NCI-H1694 (cell line): ENCODE measurements around the gene HSP90AB1.

ENCODE experiments used
- DNase-seq: peaks from one replicate; lab custom pipeline; 2025; lab: John Stamatoyannopoulos, UW

Gene HSP90AB1

DNA sequence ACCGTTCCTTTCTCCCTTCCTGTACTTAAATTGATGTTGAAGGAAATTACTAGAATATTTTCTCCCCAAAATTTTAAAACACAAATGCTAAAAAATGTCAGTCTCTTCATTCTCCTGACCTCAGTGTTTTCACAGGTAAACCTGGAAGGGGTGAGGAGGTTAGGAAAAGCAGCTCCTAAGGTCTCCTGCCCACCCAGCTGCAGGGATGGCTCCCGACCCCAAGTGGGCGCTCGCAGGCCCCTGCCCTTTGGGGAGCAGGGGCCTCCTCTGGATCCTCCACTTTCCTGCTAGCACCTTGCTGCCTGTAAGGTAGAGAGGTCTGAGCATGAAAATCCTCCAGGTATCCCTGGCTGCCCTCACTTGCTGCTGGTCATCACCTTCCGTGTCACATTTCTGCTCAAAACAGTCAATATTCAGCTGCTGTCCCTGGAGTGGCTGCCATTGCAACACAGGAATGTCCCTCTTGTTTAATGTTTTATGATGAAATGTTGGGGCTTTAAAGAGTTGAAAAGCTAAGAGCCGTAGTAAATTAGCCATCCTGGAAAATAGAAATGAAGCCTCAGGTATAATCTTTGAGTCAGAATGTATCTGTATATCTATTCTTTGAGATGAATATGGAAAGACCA is 10.9 kb upstream of the HSP90AB1 start:
- no peak for DNase-seq

- peak; percentile 49 for DNase-seq
Observed at GRCh38 chr6:44237021-44237812, 9.7 kb upstream of the HSP90AB1 start.

DNA sequence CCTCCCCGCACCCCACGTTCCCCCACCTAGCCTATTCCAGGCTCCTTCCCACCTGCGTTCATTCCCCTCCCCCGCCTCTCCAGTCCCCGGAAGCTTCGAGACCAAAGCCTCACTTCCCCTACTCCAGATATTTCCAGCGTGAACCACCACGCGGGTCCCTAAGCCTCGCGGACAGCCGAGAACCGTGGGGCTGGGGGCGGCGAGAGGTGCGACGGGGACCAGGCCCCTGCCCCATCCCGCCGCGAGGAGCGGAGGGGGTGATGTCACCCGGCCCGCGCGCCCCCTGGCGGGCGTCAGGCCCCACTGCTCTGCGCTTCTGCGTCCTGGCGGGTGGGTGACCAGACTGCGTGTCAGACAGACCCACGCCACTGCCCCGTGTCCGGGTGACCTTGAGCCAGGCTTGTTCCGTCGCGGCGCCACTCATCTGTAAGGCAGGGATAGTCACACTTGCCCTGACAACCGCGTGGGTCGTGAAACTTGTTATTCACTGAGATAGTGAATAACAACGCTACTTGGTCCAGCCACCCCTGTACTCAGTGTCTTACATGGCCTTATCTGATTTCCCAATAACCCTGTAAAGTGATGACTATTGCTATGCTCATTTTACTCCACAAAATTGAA is 9.0 kb upstream of the HSP90AB1 start:
- DNase-seq = peak; percentile 18

DNA sequence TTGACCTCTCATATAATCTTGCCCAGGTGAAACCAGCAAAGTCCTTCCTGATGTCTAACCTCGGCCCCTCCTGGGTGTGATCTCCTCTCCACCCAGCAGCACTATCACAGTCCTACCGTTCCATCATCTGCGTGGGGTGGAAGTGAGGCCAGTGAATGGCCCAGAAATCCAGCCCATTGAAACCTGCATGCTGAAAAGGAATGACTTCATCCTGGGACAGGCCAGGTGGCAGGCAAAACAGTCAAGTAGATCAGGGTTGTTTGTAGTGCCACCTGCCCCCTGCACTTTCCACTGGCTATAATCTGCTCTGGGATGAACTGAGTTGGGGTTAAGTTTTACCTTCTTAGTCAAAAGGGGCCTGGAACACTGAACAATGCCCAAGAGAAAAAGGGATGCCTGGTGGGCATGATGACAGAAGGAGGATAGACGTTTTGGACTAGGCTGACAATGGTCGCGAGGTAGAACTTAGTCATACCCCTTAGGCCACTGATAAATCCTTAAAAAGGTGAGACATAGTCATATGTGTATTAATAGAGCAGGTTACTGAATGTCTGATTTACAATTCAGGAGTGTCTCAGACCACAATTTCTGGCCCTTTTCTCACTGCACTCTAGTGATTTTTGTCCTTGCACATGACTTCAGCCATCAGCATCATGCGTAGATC is 8.1 kb upstream of the HSP90AB1 start:
- no peak for DNase-seq

DNA sequence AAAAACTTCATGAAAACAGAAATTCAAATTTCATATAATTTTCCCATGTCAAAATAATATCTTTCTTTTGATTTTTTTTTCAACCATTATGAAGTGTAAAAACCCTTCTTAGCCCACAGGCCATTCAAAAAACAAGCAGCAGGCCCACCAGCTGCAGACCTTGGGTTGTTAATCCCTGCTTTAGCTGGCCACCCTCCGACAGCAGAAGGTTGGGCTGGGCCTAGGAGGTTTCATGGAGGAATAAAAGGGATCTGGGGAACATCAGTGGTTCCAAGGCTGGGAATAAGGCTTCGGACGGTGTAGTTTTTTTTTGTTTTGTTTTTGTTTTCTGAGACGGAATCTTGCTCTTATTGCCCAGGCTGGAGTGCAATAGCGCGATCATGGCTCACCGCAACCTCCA is 3.6 kb upstream of the HSP90AB1 start:
- no peak for DNase-seq

GRCh38 chr6:44245391-44245911 is 1.4 kb upstream of the HSP90AB1 start:
- DNase-seq = no peak

DNA sequence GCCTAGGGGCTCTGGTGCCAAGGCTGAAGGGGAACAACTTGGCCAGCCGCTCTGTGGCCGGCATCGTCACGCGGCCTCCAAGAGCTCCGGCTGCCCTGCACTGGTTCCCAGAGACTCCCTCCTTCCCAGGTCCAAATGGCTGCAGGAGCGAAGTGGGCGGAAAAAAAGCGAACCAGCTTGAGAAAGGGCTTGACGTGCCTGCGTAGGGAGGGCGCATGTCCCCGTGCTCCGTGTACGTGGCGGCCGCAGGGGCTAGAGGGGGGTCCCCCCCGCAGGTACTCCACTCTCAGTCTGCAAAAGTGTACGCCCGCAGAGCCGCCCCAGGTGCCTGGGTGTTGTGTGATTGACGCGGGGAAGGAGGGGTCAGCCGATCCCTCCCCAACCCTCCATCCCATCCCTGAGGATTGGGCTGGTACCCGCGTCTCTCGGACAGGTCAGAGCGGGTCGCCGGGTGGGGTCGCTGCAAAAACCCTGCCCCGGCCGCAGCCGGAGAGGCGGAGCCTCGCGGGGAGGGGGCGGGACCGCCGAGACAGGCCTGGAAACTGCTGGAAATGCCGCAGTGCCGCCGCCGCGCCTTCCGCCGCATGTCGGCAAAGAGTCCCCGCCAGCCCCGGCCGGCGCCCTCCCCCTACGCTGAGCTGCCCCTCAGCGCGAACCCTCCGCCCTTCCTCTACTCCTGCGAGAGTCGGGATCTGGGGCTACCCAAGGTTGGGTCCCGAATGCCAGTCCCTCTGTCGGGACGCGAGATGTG is 814 bp upstream of the HSP90AB1 start:
- no peak for DNase-seq

GRCh38 chr6:44247338-44248302 is 719 bp downstream of the HSP90AB1 start:
- DNase-seq = no peak

DNA sequence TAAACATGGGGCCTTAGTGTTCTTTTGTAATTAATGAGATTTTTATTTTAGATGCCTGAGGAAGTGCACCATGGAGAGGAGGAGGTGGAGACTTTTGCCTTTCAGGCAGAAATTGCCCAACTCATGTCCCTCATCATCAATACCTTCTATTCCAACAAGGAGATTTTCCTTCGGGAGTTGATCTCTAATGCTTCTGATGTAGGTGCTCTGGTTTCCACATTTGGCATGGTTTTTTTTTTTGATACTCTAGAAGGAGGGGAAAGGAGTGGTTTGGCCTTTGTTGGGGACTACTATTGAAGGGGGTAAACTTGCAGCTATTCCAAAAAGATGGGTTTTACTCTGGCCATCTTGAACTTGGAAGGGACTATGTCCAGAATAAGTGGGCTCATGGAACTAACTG is 1.7 kb downstream of the HSP90AB1 start:
- no peak for DNase-seq

DNA sequence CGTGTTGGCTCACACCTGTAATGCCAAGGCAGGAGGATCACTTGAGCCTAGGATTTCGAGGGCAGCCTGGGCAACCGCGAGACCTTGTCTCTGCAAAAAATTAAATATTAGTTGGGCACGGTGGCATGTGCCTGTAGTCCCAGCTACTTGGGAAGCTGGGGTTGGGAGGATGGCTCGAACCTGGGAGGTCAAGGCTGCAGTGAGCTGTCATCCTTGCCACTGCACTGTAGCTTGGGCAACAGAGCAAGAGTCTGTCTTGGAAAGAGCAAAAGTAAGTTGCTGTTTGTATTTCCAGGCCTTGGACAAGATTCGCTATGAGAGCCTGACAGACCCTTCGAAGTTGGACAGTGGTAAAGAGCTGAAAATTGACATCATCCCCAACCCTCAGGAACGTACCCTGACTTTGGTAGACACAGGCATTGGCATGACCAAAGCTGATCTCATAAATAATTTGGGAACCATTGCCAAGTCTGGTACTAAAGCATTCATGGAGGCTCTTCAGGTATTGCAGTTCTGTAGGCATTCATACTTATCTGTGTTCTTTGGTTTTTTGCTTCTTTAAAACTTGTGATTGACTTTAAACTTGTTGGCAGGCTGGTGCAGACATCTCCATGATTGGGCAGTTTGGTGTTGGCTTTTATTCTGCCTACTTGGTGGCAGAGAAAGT is 2.3 kb downstream of the HSP90AB1 start:
- no peak for DNase-seq

DNA sequence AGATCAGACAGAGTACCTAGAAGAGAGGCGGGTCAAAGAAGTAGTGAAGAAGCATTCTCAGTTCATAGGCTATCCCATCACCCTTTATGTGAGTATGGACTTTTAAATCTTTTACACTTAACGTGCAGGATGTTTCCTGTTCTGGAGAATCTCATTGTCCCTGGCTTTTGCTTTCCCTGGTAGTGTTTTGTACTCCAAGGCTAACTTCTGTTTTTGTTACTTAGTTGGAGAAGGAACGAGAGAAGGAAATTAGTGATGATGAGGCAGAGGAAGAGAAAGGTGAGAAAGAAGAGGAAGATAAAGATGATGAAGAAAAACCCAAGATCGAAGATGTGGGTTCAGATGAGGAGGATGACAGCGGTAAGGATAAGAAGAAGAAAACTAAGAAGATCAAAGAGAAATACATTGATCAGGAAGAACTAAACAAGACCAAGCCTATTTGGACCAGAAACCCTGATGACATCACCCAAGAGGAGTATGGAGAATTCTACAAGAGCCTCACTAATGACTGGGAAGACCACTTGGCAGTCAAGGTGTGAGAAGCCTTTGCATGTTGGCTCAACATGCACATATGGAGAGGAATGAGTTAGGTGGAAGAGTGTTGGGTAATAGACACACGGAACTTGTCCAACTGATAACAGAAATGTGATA is 3.3 kb downstream of the HSP90AB1 start:
- no peak for DNase-seq

DNA sequence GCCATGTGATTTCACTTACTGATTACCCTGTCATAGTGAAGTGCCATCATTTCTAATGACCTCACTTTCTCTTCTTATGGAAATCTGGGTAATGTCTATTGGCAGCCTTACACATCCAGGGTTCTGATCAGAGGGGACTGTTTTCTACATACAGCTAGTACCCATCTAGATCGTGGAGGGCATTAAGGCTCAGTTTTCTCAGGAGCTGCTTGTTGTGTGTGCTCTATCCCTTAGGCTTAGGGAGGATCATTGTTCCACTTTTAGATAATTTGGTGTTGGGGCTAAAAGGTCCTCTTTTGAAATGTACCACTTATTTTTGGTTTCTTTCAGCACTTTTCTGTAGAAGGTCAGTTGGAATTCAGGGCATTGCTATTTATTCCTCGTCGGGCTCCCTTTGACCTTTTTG is 3.8 kb downstream of the HSP90AB1 start:
- DNase-seq = no peak

GRCh38 chr6:44251576-44252524 is 4.9 kb downstream of the HSP90AB1 start:
- DNase-seq = no peak

DNA sequence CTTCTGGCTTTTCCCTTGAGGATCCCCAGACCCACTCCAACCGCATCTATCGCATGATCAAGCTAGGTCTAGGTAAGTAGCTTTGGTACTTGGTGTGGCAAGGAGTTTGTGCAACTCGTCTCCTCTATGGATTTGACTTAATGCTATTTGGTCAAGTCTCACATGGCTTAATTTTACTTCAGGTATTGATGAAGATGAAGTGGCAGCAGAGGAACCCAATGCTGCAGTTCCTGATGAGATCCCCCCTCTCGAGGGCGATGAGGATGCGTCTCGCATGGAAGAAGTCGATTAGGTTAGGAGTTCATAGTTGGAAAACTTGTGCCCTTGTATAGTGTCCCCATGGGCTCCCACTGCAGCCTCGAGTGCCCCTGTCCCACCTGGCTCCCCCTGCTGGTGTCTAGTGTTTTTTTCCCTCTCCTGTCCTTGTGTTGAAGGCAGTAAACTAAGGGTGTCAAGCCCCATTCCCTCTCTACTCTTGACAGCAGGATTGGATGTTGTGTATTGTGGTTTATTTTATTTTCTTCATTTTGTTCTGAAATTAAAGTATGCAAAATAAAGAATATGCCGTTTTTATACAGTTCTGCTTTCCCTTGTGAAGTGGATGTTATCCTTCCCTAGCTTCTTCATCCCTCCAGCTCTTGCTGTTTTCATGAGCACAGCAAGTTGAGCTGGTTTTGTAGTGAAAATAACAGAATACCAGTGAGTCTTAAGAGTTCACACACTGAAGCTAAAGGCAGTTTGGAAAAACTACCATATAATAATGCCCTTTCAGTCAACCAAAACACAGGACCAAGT is 6.6 kb downstream of the HSP90AB1 start:
- peak; percentile 35 for DNase-seq

DNA sequence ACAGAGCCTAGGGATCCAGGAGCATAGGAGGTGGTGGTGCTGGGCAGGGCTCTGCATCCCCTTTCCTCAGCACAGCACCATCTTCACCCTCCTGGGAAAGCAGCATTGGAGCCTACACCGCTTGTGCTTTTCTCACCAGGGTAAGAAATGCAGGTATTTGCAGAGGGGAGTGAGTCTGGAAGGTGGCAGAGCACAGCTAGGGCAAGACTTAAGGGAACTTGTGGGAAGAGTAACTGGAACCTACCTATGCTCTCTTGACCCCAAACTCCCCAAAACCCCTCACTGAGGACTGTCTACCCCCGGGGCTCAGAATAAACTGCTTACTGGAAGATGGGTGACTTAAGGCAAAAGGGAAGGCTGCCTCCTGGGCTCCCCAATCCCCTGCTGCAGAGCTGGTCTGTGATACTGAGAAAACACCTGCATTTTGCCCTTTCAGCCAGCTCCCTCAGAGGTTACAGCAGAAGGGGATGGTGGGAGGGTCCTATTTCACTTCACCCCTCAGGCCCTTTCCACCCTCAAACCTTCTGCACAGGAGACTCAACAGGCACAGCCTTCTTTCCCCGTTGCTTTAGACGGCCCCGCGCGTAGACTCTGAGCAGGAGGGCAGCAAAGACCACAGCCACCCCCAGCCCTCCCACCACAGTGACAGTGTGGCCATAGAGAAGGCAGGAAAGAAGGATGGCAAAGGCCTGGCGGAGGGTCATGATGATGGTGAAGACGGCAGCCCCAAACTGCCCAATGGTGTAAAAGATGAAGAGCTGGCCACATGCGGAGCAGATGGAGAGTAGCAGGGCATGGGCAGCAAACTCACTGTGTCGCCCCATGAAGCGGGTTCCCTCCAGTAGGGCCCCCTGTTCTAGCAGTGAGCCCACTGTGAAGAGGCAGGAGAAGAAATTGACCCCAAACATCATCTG is 7.5 kb downstream of the HSP90AB1 start:
- DNase-seq = no peak

GRCh38 chr6:44255105-44255808 is 8.4 kb downstream of the HSP90AB1 start:
- no peak for DNase-seq
